Measurements from ENCODE around the gene CYP46A1.

DNA sequence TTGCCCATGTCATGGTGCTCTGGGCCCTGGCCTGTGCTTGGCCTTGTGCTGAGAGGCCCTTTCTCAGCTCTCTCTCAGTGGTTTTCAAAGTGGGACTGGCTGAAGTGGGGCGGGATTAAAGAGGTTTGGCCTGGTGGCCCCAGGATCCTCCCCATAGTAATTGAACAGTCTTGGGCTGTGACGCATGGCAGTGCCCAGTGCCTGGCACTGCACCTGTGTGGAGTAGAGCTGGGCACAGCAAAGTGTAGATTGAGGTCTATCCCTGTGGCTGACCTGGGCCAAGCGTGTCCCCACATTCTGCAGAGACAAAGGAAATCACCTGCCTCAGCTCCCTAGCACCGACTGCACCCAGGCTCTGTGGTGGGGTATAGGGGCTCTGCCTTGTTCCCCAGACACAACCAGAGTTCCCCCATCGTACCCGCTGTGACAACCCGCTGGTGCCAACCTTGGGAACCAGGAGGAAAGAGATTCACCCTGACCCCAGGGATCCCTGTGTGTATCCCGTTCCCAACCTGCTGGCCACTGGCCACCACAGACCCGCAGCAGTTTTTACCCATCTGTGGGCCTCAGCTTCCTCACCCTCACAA, 9.9 kb upstream of the CYP46A1 start:
- TF ChIP-seq POLR2A (IDR thresholded peaks at IDR 0.05; ENCODE audit: low read depth, low read length) (no peak), POLR2AphosphoS5 (IDR thresholded peaks at IDR 0.05; ENCODE audit: low read depth, low read length) (no peak)
